CD4-positive, CD25-positive, alpha-beta regulatory T cell (primary cell): ENCODE measurements around the gene GATA3. TPM values are rescaled to one million over a fixed set of nuclear protein-coding genes. Genes with fewer than 3 reads are reported as not detected.
A peak's percentile ranks its signal among the peaks of the same experiment; 100 is the strongest.

ENCODE experiments used
- ATAC-seq, 2 donors: fragments of 150-1000 bp; cut with Tn5 transposase; one replicate each; pipeline ENCODE4 v1.10.0; 2021; ENCODE audit warnings: low read depth in 2 of 2, moderate number of reproducible peaks in 2 of 2, moderate library complexity in 1 of 2
- DNase-seq, 3 donors: peaks; one replicate each; pipeline versions ENCODE4 v3.0.0 to v3.0.0-alpha.2; 2012 to 2022; ENCODE audit warnings: mixed read lengths in 1 of 3
- H3K27ac ChIP-seq: one replicate; pipeline ENCODE4 v1.7.0; 2013; ENCODE audit warnings: mild to moderate bottlenecking, low read length; ENCODE audit not compliant: insufficient read depth, poor library complexity, severe bottlenecking
- H3K27me3 ChIP-seq: one replicate; pipeline ENCODE4 v1.7.0; 2013; ENCODE audit warnings: low read length; ENCODE audit not compliant: control insufficient read depth, insufficient read depth
- H3K36me3 ChIP-seq: one replicate; pipeline ENCODE4 v1.7.0; 2013; ENCODE audit warnings: mild to moderate bottlenecking, low read length, moderate library complexity; ENCODE audit not compliant: control insufficient read depth, insufficient read depth
- H3K4me1 ChIP-seq: 2 replicates; pipeline ENCODE4 v1.7.0; 2013; ENCODE audit warnings: mild to moderate bottlenecking, low read length; ENCODE audit not compliant: insufficient read depth, control insufficient read depth, poor library complexity, severe bottlenecking
- H3K4me3 ChIP-seq: one replicate; pipeline ENCODE4 v1.7.0; 2013; ENCODE audit warnings: low read depth, mild to moderate bottlenecking, low read length, moderate library complexity
- H3K9me3 ChIP-seq, 2 experiments: 1 replicate in 1 of 2; 2 replicates in 1 of 2; pipeline ENCODE4 v1.7.0; 2013; ENCODE audit warnings: low read length in 2 of 2, mild to moderate bottlenecking in 1 of 2, moderate library complexity in 1 of 2; ENCODE audit not compliant: control insufficient read depth in 2 of 2
- H3K27ac Mint-ChIP-seq, 3 donors: one replicate each; pipeline ENCODE4 v1.8.0; 2020 to 2022; ENCODE audit warnings: mild to moderate bottlenecking in 3 of 3, mixed read lengths in 3 of 3, moderate library complexity in 2 of 3
- H3K27me3 Mint-ChIP-seq: one replicate; pipeline ENCODE4 v1.8.0; 2022; ENCODE audit warnings: mild to moderate bottlenecking, mixed read lengths
- H3K36me3 Mint-ChIP-seq: one replicate; pipeline ENCODE4 v1.8.0; 2020; ENCODE audit warnings: mixed read lengths
- H3K4me1 Mint-ChIP-seq, 4 donors: one replicate each; pipeline ENCODE4 v1.8.0; 2020 to 2022; ENCODE audit warnings: mixed read lengths in 4 of 4, mild to moderate bottlenecking in 1 of 4
- H3K4me3 Mint-ChIP-seq, 4 donors: one replicate each; pipeline ENCODE4 v1.8.0; 2020 to 2022; ENCODE audit warnings: mild to moderate bottlenecking in 4 of 4, mixed read lengths in 4 of 4, moderate library complexity in 3 of 4
- H3K9me3 Mint-ChIP-seq, 7 donors: one replicate each; pipeline ENCODE4 v1.8.0; 2020 to 2022; ENCODE audit warnings: mixed read lengths in 7 of 7, mild to moderate bottlenecking in 3 of 7, moderate library complexity in 2 of 7
- polyA plus RNA-seq, 4 donors: library from polyadenylated mRNA; unstranded; fragments of 300-500 nt; fragmentation: Illumina TruSeq; gene quantifications; one replicate each; pipeline ENCODE4 v1.2.3, GENCODE V29; 2021
- total RNA-seq: library from RNA; stranded (reverse); gene quantifications from one replicate; pipeline ENCODE4 v1.2.3, GENCODE V29; 2022

The GATA3 gene
- total and polyA plus RNA-seq, 5 donors from 2014 or later, result 32.9 to 182 (median 47.3) TPM

- H3K9me3 Mint-ChIP-seq, result peaks cover 1 to 15% (median 5%) of the 10 kb centered on the region in 7 donors
- peak overlapping the region in 2 of 3 donors; percentile 3 to 38 for H3K27ac Mint-ChIP-seq
- no peaks in the 10 kb centered on the region for H3K9me3 ChIP-seq
- no peaks in the 10 kb centered on the region for H3K36me3 ChIP-seq
- no peak overlapping the region for H3K27ac ChIP-seq
- H3K4me1 Mint-ChIP-seq, result peaks cover 18 to 59% (median 48%) of the 10 kb centered on the region in 4 donors
- DNase-seq (no peak), ATAC-seq (no peak)
- H3K27me3 ChIP-seq, result peaks cover 56% of the 10 kb centered on the region
- peaks cover 51% of the 10 kb centered on the region for H3K4me1 ChIP-seq
- H3K36me3 Mint-ChIP-seq, result no peaks in the 10 kb centered on the region
- no peak overlapping the region for H3K4me3 ChIP-seq
- H3K4me3 Mint-ChIP-seq, result peak overlapping the region in 1 of 4 donors; percentile 56
- peaks cover 94% of the 10 kb centered on the region for H3K27me3 Mint-ChIP-seq
These were observed 13.8 kb upstream of the GATA3 start for GRCh38 chr10:8040651-8041050.

- Histone ChIP-seq H3K4me1 (peaks cover 53% of the 10 kb centered on the region), H3K4me3 (no peak overlapping the region), H3K27me3 (peaks cover 64% of the 10 kb centered on the region), H3K27ac (no peak overlapping the region), H3K9me3 (no peaks in the 10 kb centered on the region), H3K36me3 (no peaks in the 10 kb centered on the region)
- no peaks in the 10 kb centered on the region for H3K36me3 Mint-ChIP-seq
- peaks cover 100% of the 10 kb centered on the region for H3K27me3 Mint-ChIP-seq
- H3K9me3 Mint-ChIP-seq, result peaks cover 1 to 15% (median 5%) of the 10 kb centered on the region in 7 donors
- DNase-seq, result peak in 1 of 3 donors; percentile 10
- H3K4me3 Mint-ChIP-seq, result peak overlapping the region in 2 of 4 donors; percentile 11 to 29
- H3K27ac Mint-ChIP-seq, result peak overlapping the region in 1 of 3 donors; percentile 74
- no peak for ATAC-seq
- peaks cover 23 to 67% (median 53%) of the 10 kb centered on the region in 4 donors for H3K4me1 Mint-ChIP-seq
These were observed 13.1 kb upstream of the GATA3 start for GRCh38 chr10:8041284-8041991.

- Mint-ChIP-seq H3K36me3 (no peaks in the 10 kb centered on the region), H3K4me3 (peak overlapping the region in 3 of 4 donors; percentile 32 to 81 (median 43)), H3K9me3 (peaks cover 1 to 15% (median 5%) of the 10 kb centered on the region in 7 donors), H3K4me1 (peaks cover 23 to 72% (median 55%) of the 10 kb centered on the region in 4 donors), H3K27me3 (peaks cover 100% of the 10 kb centered on the region), H3K27ac (peak overlapping the region in 2 of 3 donors; percentile 13 to 74)
- ATAC-seq (no peak), DNase-seq (peak in 1 of 3 donors; percentile 5)
- peaks cover 52% of the 10 kb centered on the region for H3K4me1 ChIP-seq
- no peaks in the 10 kb centered on the region for H3K9me3 ChIP-seq
- no peak overlapping the region for H3K4me3 ChIP-seq
- no peaks in the 10 kb centered on the region for H3K36me3 ChIP-seq
- H3K27ac ChIP-seq, result no peak overlapping the region
- peaks cover 68% of the 10 kb centered on the region for H3K27me3 ChIP-seq
These were observed 12.3 kb upstream of the GATA3 start for GRCh38 chr10:8041992-8042720.

DNA sequence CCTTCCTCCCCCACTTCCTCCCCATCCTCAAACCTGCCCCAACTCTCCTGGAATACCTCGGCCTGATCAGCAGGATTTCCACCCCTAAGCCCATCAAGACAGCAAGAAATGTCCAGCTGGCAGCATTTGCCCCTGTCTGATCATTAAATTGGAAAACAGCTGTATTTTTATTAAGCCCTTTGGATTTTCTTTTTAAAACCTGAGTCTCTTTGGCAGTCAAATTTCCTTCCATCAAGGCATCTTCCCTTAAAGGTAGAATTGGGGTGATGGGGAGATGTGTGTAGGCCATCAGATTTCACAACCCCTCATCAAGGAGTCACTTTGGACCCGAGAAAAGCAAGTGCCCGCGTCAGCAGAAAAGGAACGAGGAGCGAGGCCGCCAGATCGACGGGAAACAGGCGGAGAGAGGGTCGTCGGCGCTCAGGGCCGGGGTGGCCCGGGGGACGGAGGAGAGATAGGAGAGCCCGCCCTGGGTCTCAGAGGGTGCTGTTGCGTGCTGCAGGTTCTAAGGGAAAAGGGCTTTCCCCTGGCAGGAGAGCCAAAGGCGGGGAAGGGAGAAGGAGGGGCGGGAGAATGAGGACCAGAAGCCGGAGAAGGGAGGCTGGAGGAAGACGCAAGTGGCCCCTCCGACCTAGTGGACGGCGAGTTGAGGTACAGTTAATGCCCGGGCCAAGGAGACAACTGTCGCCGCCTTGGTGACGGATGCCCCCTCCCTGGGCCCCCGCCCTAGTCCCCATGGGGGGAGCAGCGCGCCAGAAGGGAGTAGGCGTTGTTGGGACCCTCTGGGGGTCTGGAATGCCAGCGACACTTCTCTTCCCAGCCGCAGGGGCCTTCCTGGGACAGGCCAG, 11.5 kb upstream of the GATA3 start:
- peaks cover 23 to 73% (median 60%) of the 10 kb centered on the region in 4 donors for H3K4me1 Mint-ChIP-seq
- H3K9me3 ChIP-seq, result no peaks in the 10 kb centered on the region
- peak overlapping the region in 2 of 3 donors; percentile 13 to 81 for H3K27ac Mint-ChIP-seq
- no peaks in the 10 kb centered on the region for H3K36me3 ChIP-seq
- peak in 1 of 3 donors; percentile 9 for DNase-seq
- peaks cover 56% of the 10 kb centered on the region for H3K4me1 ChIP-seq
- no peaks in the 10 kb centered on the region for H3K36me3 Mint-ChIP-seq
- no peak overlapping the region for H3K4me3 ChIP-seq
- peaks cover 1 to 15% (median 5%) of the 10 kb centered on the region in 7 donors for H3K9me3 Mint-ChIP-seq
- H3K27ac ChIP-seq, result no peak overlapping the region
- H3K27me3 ChIP-seq, result peaks cover 71% of the 10 kb centered on the region
- ATAC-seq, result no peak
- H3K27me3 Mint-ChIP-seq, result peaks cover 100% of the 10 kb centered on the region
- peak overlapping the region; percentile 43 to 81 (median 59) for H3K4me3 Mint-ChIP-seq

GRCh38 chr10:8043569-8044306, 10.8 kb upstream of the GATA3 start:
- Histone ChIP-seq H3K4me1 (peaks cover 64% of the 10 kb centered on the region), H3K36me3 (no peaks in the 10 kb centered on the region), H3K27me3 (peaks cover 65% of the 10 kb centered on the region), H3K9me3 (no peaks in the 10 kb centered on the region), H3K4me3 (no peak overlapping the region), H3K27ac (no peak overlapping the region)
- Mint-ChIP-seq H3K9me3 (peaks cover 0 to 11% (median 4%) of the 10 kb centered on the region in 7 donors), H3K36me3 (no peaks in the 10 kb centered on the region), H3K27me3 (peaks cover 100% of the 10 kb centered on the region), H3K4me1 (peaks cover 23 to 73% (median 55%) of the 10 kb centered on the region in 4 donors), H3K4me3 (peak overlapping the region; percentile 18 to 79 (median 62)), H3K27ac (no peak overlapping the region)
- DNase-seq (peak in 2 of 3 donors; percentile 48 to 57), ATAC-seq (peak in 1 of 2 donors; percentile 37)

DNA sequence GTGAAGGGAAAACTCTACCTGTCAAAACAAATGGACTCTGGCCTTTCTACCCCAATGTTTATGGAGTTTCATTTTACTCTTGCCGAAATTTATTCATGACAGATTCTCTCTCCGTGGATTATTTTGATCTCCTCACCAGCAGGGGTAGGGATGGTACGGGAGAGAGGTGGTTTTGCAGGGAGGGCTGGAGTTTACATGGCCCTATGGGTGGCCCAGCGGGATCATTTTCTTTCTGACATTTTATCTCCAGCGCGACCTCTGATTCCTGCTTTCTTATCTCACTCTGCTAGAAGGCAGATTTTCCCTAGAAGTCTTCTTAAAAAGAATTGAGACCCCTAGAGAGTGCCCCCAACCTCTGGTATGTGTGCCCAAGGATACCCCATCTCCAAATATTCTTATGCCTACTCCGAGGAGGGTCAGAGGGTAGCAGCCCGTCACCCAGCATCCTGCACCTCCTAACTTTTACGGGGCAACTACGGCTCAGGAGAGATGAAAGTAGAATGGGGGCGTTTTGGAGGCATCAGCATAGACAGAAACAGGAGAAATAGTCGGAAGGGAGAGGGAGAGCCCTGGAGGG, 10.1 kb upstream of the GATA3 start:
- Histone ChIP-seq H3K27me3 (peaks cover 60% of the 10 kb centered on the region), H3K36me3 (no peaks in the 10 kb centered on the region), H3K27ac (no peak overlapping the region), H3K4me3 (no peak overlapping the region), H3K9me3 (no peaks in the 10 kb centered on the region), H3K4me1 (peaks cover 70% of the 10 kb centered on the region)
- Mint-ChIP-seq H3K4me3 (peak overlapping the region; percentile 45 to 86 (median 78)), H3K4me1 (peaks cover 19 to 78% (median 52%) of the 10 kb centered on the region in 4 donors), H3K9me3 (peaks cover 0 to 11% (median 1%) of the 10 kb centered on the region in 7 donors), H3K27ac (no peak overlapping the region), H3K36me3 (no peaks in the 10 kb centered on the region), H3K27me3 (peaks cover 100% of the 10 kb centered on the region)
- DNase-seq (no peak), ATAC-seq (no peak)
